Measurements from ENCODE around the gene SLC32A1.

Gene SLC32A1

DNA sequence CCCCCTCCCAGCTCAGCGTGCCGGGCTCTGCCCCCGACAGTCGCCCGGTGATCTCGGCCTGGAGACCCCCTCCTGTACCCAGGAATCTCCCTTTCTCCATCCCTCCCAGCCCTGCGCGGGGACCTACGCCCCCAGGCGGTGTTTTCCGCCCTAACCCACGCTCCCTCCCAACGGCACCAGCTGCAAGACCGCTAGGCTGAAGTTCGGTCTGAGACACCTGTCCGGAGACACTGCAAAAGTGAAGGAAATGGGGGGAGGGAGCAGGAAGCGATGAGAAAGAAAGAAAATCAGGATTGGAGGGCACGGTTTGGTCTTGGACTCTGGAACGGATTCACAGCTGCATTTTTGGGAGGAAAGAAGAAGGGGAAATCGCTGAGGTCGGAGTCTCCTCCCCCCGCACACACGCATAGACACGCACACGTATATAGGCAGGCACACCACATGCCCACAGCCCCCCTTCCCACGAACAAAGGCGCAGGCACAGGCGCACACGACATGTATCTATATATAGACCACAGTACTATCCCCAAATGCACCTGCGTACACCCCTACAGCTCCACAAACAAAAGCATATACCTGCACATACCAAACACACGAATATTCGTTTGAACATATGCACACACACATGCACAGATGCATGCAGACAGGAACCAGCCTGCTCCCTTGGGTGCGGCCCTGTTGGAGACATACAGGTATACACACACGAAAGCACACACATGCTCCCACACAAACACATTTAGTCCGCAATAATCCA lies 1.0 kb downstream of the SLC32A1 start:
- in situ Hi-C loops (cut with MboI; ENCODE audit: low sequenced_read_pairs), result no loop called here

GRCh38 chr20:38725931-38726803 lies 1.9 kb downstream of the SLC32A1 start:
- in situ Hi-C loops (cut with MboI; ENCODE audit: low sequenced_read_pairs), result no loop called here

- in situ Hi-C loops (cut with MboI; ENCODE audit: low sequenced_read_pairs), result no loop called here
Observed at GRCh38 chr20:38726804-38727606, 2.7 kb downstream of the SLC32A1 start.

GRCh38 chr20:38727607-38728190 lies 3.4 kb downstream of the SLC32A1 start:
- in situ Hi-C loops (cut with MboI; ENCODE audit: low sequenced_read_pairs), result no loop called here

GRCh38 chr20:38728191-38728781 lies 4.0 kb downstream of the SLC32A1 start:
- in situ Hi-C loops (cut with MboI; ENCODE audit: low sequenced_read_pairs), result no loop called here

- in situ Hi-C loops (cut with MboI; ENCODE audit: low sequenced_read_pairs), result no loop called here
Observed at GRCh38 chr20:38728911-38729642, 4.8 kb downstream of the SLC32A1 start.

- in situ Hi-C loops (cut with MboI; ENCODE audit: low sequenced_read_pairs), result no loop called here
Observed at GRCh38 chr20:38729767-38730166, 5.5 kb downstream of the SLC32A1 start.

DNA sequence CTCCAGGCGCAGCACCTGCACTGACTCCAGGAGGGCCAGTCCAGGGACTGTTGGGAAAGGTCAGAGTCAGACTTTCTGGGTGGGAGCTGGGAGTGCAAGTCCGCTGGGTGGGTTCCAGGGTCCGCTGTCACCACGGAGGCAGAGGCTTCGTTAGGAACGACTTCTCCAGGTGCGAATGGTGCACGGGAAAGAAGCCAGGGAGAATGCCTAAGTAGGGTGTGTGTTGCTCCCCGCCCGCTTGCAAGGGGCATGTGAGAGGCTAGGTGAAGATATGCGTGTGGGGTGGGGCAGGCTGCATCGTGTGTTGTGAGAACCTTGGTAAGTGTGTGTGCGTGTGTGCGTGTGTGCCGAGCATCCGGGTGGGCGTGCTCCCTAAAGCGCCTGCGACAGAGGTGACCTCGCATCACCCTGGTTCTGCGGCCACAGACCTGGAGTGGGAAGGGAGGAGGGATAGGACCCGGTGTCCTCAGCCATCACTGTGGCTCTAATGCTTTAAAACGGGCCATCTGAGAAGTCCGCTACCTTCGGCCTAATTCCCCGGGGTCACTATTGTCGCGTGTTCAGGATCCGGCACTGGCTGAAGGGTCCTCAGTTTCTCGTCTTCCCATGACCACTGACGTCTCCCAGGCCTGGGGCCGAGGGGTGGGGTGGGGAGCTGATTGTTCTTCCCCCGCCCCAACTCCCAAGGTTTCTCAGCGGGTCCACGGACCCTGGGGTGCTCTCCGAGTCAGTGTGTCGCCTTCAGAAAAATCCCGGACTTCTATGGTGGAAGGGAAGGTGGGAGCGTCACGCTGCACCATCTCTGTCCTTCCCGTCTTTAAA lies 6.1 kb downstream of the SLC32A1 start:
- in situ Hi-C loops (cut with MboI; ENCODE audit: low sequenced_read_pairs), result no loop called here

- in situ Hi-C loops (cut with MboI; ENCODE audit: low sequenced_read_pairs), result no loop called here
Observed at GRCh38 chr20:38730989-38731737, 6.9 kb downstream of the SLC32A1 start.

DNA sequence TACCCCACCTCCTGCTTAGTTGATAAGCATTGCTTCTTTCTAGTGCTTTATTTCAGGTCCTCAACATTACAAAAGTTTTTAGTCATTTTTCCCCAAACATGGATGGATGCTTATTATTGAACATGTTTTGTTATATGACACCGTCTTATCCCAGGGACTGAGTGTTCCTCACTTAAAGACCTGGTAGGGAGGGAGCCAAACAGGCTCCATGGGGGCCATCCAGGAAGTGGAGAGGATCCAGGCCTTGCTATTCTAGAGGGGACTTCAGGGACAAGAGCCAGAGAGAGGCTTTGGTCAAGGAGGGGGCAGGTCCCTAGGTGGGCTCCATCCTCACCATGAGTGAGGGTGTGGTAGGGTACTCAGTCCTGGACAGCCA lies 7.4 kb downstream of the SLC32A1 start:
- in situ Hi-C loops (cut with MboI; ENCODE audit: low sequenced_read_pairs), result no loop called here

GRCh38 chr20:38732981-38733380 lies 8.7 kb downstream of the SLC32A1 start:
- in situ Hi-C loops (cut with MboI; ENCODE audit: low sequenced_read_pairs), result no loop called here

DNA sequence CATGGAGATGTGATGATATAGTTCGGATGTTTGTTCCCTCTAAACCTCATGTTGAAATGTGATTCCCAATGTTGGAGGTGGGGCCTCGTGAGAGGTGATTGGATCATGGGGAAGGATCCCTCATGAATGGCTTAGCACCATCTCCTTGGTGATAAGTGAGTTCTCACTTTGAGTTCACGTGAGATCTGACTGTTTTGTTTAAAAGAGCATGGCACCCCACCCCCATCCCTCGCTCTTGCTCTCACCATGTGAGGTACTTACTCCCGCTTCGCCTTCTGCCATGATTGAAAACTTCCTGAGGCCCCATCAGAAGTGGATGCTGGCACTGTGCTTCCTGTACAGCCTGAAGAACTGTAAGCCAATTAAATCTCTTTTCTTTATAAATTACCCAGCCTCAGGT lies 10.9 kb downstream of the SLC32A1 start:
- in situ Hi-C loops (cut with MboI; ENCODE audit: low sequenced_read_pairs), result no loop called here

GRCh38 chr20:38737887-38738286 lies 13.6 kb downstream of the SLC32A1 start:
- in situ Hi-C loops (cut with MboI; ENCODE audit: low sequenced_read_pairs), result no loop called here

GRCh38 chr20:38745757-38746156 lies 21.5 kb downstream of the SLC32A1 start:
- in situ Hi-C loops (cut with MboI; ENCODE audit: low sequenced_read_pairs), result no loop called here

DNA sequence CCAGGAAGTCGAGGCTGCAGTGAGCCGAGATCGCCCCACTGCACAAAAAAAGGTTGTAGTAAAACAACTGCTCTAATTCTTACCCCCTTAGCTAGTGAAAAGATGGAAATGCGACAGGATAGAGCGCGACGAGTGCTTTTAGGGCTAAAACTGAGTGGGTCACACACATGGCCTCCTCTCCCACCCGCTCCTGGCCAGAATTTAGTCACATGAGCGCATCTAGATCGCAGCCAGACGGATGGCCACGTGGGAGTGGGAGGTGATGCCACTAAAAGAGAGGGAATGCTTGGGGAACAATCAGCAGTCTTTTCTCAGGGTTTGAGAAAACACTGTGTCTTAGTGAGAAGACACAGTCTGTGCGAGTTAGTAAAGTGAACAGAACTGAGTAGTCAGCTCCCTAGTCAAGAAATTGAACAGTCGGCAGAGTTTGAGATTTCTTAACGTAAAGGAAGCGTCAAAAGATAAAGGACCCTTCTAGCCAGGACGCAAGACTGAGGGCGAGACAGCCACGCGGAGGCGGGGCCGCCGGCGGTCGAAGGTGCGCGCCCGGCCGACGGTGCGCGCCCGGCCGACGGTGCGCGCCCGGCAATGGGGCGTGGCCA lies 23.3 kb downstream of the SLC32A1 start:
- in situ Hi-C loops (cut with MboI; ENCODE audit: low sequenced_read_pairs), result no loop called here

DNA sequence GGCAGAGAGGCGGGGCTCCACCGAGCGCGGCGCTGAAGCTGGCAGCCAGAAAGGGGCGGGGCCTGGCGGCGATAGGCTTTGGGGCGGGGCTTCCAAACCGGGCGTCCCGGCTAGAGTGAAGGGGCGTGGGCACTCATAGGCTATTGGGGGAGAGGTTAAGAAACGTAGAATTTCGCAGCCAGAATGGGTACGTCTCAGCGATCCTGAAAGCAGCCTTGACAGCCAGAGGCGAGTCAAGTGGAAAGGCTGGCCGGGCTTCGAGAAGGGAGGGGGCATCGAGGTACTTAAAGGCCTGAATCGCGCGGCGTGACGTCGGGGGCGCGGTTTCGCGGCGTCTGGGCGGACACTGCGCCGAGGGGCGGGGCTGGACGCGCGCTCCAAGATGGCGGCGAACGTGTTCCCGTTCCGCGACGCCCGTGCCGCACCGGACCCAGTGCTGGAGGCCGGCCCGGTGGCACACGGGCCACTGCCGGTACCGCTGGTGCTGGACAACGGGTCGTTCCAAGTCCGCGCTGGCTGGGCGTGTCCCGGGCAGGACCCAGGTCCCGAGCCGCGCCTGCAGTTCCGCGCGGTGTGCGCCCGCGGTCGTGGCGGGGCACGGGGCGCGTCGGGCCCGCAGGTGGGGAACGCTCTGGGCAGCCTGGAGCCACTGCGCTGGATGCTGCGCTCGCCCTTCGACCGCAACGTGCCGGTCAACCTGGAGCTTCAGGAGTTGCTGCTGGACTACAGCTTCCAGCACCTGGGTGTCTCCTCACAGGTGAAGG lies 24.0 kb downstream of the SLC32A1 start, which contains the start of gene ACTR5:
Gene ACTR5, plus strand, starts transcription at position 364 of the 764 bp plus-strand sequence. Its CDS starts 19 bp downstream, at position 383.
- in situ Hi-C loops (cut with MboI; ENCODE audit: low sequenced_read_pairs), result no loop called here

DNA sequence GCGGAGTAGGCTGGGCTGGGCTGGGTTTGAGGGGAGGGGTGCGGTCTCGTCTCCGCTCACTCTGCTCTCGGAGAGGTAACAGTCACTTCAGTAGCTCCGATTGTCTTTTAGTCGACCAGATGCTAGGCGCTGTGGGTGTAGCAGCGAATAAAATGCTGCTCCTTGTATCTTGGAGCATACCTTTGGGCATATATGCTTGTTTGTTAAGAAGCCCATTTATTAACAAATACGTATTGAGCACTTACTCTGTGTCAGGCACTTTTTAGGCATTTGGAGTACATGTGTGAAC lies 24.5 kb downstream of the SLC32A1 start:
- in situ Hi-C loops (cut with MboI; ENCODE audit: low sequenced_read_pairs), result no loop called here
